HFFc6 (cell line): ENCODE measurements around the gene MEI1. TPM values are rescaled to one million over a fixed set of nuclear protein-coding genes. Genes with fewer than 3 reads are reported as not detected.
A peak's percentile ranks its signal among the peaks of the same experiment; 100 is the strongest.

Experiments
- DNase-seq: peaks from one replicate; pipeline ENCODE4 v3.0.0-alpha.2; 2018
- H3K27ac Mint-ChIP-seq: 2 replicates; pipeline ENCODE4 v1.8.0; 2020; ENCODE audit warnings: mild to moderate bottlenecking, mixed read lengths
- H3K27me3 Mint-ChIP-seq: 2 replicates; pipeline ENCODE4 v1.8.0; 2021; ENCODE audit warnings: mild to moderate bottlenecking, moderate library complexity, mixed read lengths; ENCODE audit not compliant: insufficient read depth
- H3K36me3 Mint-ChIP-seq: 2 replicates; pipeline ENCODE4 v1.8.0; 2021; ENCODE audit warnings: low read depth, mixed read lengths
- H3K4me1 Mint-ChIP-seq: 2 replicates; pipeline ENCODE4 v1.8.0; 2020; ENCODE audit warnings: low read depth, mixed read lengths
- H3K4me3 Mint-ChIP-seq: 2 replicates; pipeline ENCODE4 v1.8.0; 2020; ENCODE audit warnings: mild to moderate bottlenecking, moderate library complexity, mixed read lengths
- H3K9me3 Mint-ChIP-seq: 2 replicates; pipeline ENCODE4 v1.8.0; 2020; ENCODE audit warnings: mild to moderate bottlenecking, mixed read lengths
- total RNA-seq, 6 experiments: library from RNA; stranded (reverse); fragmentation: NEBNext Ultra II Directional; extraction: Animal tissue kit (Norgen Biotek cat#: 25700); gene quantifications; 2 replicates in 1 of 6; 3 replicates in 5 of 6; pipeline ENCODE4 v1.2.3, GENCODE V29; 2021
- TF ChIP-seq, protein P1 (sequence below): fragments of 200-600 bp; sonication (generic); IDR thresholded peaks from 2 replicates; pipeline ENCODE4 v1.5.0; 2021; ENCODE audit warnings: antibody characterized with exemption, mild to moderate bottlenecking

The MEI1 gene
- total RNA-seq, 6 experiments from 2014 or later = 0.24 to 0.53 (median 0.34) TPM; not detected in 2

DNA sequence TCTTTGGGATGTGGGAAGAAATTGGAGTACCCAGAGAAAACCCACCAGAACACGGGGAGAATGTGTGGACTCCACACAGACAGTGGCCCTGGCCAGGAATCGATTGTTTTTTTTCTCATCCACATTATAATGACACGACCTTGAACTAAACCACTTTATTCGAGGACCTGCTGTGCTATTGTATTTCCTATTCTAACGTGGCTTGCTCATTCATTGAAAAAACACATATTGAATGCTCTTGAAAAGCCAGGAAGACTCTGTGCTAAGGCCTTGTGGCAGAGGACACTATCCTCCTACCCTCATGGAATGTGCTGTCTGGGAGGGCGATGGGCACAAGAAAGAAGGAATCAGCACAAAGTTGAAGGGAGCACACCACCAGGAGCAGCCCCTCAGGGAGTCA lies 124.5 kb downstream of the MEI1 start:
- peaks cover 28% of the 10 kb centered on the region for H3K4me1 Mint-ChIP-seq
- no peak overlapping the region for H3K27ac Mint-ChIP-seq
- no peaks in the 10 kb centered on the region for H3K9me3 Mint-ChIP-seq

DNA sequence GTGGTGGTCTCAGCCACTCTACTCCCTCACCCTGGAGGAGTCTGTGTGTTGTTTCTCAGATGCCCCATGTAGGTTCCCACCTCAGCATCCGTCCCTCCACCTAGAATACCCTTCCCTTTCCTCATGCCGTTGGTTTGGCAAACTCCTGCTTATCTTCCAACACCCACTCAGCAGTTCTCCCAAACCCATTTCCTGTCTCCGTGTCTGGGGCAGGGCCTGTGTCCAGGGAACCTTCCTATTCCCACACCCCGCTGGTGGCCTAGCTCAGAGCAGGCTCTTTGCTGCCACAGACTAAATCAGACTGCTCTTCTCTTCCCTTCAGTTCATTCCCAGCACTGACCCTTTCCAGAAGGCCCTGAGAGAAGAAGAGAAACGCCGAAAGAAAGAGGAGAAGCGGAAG lies 126.1 kb downstream of the MEI1 start:
- no peaks in the 10 kb centered on the region for H3K9me3 Mint-ChIP-seq
- H3K36me3 Mint-ChIP-seq = no peaks in the 10 kb centered on the region
- no peak overlapping the region for H3K4me3 Mint-ChIP-seq
- peaks cover 28% of the 10 kb centered on the region for H3K4me1 Mint-ChIP-seq
- H3K27me3 Mint-ChIP-seq = peaks cover 4% of the 10 kb centered on the region
- peak overlapping the region; percentile 70 for H3K27ac Mint-ChIP-seq
- TF ChIP-seq, protein P1, sequence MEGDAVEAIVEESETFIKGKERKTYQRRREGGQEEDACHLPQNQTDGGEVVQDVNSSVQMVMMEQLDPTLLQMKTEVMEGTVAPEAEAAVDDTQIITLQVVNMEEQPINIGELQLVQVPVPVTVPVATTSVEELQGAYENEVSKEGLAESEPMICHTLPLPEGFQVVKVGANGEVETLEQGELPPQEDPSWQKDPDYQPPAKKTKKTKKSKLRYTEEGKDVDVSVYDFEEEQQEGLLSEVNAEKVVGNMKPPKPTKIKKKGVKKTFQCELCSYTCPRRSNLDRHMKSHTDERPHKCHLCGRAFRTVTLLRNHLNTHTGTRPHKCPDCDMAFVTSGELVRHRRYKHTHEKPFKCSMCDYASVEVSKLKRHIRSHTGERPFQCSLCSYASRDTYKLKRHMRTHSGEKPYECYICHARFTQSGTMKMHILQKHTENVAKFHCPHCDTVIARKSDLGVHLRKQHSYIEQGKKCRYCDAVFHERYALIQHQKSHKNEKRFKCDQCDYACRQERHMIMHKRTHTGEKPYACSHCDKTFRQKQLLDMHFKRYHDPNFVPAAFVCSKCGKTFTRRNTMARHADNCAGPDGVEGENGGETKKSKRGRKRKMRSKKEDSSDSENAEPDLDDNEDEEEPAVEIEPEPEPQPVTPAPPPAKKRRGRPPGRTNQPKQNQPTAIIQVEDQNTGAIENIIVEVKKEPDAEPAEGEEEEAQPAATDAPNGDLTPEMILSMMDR = no peak
- no peak for DNase-seq

More for the DNA sequence above, 124.5 kb downstream of the MEI1 start:
- TF ChIP-seq, protein P1 = no peak
- no peak for DNase-seq
- Mint-ChIP-seq H3K4me3 (no peak overlapping the region), H3K27me3 (peaks cover 4% of the 10 kb centered on the region), H3K36me3 (no peaks in the 10 kb centered on the region)

DNA sequence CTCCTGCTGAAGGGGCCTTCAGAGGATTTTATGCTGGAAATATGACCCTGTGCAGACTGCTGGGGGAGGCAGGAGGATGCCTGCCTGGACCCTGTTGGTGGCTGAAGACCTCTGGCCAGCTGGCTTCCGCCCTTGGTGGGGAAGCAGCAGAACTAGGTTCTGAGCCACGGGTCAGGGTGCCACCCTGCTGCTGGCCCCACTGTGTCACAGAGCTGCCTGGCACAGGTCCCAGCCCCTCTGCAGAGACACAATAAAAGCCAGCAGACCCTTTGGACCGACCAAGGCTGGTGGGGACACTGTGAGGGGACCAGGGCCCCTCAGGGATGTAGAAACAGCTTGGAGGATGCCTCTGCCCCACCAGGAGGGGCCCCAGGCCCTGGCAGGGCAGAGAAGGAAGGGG lies 126.7 kb downstream of the MEI1 start:
- Mint-ChIP-seq H3K9me3 (no peaks in the 10 kb centered on the region), H3K27ac (no peak overlapping the region), H3K36me3 (no peaks in the 10 kb centered on the region), H3K27me3 (peaks cover 4% of the 10 kb centered on the region), H3K4me3 (no peak overlapping the region), H3K4me1 (peaks cover 28% of the 10 kb centered on the region)
- TF ChIP-seq, protein P1 = no peak
- DNase-seq = no peak

DNA sequence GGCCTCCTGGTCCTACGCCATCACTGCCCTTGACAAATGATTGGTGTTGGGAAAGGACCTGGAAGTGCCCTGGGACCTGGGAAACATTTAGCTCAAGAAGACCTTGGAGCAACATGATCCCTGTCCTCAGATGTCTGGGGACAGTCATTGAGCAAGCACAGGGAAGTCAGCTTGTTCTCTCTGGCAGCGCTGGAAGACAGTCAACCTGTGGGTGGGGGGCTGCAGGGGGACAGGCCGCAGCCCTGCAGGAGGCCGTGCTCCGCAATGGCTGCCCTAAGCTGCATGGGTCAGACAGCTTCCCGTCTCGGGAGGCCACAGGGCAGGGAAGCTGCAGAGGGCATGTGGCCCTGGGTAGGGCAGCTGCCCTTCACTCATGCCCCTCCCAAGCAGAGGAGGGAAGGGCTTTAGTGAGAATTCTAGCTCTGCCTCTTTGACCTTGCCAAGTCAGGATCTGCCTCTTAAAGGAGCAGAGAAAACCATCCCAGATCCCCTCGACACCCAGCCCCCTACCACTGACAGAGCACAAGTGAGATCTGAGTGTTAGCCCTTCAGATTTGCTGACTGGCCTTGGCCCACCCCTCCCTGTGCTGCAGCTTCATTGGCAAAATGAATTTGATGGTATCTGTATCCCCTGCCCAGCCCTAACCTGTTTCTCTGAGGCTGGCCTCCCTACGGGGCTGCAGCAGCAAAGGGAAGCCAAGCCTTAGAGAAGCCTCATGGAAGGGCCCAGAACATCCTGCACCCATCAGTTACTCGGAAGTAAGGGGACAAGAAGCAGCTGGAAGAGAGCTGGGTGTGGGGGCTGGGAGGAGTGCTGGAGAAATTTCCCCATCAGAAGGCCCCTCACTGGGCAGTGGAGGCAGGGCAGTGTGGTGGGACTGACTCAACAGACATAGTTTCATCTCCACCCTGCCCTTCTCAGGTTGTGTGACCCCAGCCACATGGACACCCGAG lies 127.4 kb downstream of the MEI1 start:
- Mint-ChIP-seq H3K9me3 (no peaks in the 10 kb centered on the region), H3K4me3 (no peak overlapping the region), H3K27ac (no peak overlapping the region), H3K36me3 (no peaks in the 10 kb centered on the region), H3K27me3 (peaks cover 2% of the 10 kb centered on the region), H3K4me1 (peaks cover 29% of the 10 kb centered on the region)
- DNase-seq = no peak
- TF ChIP-seq, protein P1 = no peak

DNA sequence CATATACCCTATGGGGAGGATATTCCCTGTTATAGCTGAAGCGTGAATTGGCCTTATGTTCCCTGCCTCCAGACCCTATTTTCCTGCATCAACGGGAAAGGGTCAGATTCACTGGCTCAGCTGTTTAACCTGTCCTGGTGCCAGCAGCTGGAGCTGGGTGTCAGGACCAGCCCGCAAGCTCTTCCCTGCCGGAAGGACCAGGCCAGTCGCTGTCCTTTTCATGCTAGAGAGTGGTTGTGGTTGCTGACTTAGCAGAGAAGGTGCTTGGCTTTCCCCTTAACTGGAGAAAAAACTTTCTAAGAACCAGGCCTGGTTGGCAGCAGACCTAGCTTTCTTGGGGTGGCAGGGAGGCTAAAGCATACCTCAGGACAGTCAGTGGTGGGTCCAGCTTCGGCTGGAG lies 128.4 kb downstream of the MEI1 start:
- H3K4me1 Mint-ChIP-seq = peaks cover 27% of the 10 kb centered on the region
- H3K4me3 Mint-ChIP-seq = no peak overlapping the region

More for the DNA sequence above, 128.4 kb downstream of the MEI1 start:
- Mint-ChIP-seq H3K9me3 (no peaks in the 10 kb centered on the region), H3K36me3 (no peaks in the 10 kb centered on the region), H3K27me3 (peaks cover 1% of the 10 kb centered on the region), H3K27ac (no peak overlapping the region)
- no peak for DNase-seq
- TF ChIP-seq, protein P1 = no peak
